ENCODE measurements around the gene PDCD2L.
"Not testable (repeated sequence)": the region's sequence is repeated elsewhere in the genome, so short reads cannot be mapped to it uniquely, and the experiment has no call there.

PDCD2L gene

DNA sequence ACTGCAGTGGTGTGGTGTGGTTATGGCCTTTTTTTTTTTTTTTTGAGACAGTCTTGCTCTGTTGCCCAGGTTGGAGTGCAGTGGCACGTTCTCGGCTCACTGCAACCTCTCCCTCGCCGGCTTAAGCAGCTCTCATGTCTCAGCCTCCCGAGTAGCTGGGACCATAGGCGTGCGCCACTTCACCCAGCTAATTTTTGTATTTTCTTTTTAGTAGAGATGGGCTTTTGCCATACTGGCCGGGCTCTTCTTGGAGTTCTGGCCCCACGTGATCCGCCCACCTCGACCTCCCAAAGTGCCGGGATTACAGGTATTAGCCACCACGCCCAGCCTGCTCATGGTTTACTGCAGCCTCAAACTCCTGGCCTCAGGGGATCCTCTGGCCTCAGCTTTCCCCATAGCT, 7.0 kb downstream of the PDCD2L start:
- no peak for FAIRE-seq
- no peak for DNase-seq (ENCODE audit: low spot score)

DNA sequence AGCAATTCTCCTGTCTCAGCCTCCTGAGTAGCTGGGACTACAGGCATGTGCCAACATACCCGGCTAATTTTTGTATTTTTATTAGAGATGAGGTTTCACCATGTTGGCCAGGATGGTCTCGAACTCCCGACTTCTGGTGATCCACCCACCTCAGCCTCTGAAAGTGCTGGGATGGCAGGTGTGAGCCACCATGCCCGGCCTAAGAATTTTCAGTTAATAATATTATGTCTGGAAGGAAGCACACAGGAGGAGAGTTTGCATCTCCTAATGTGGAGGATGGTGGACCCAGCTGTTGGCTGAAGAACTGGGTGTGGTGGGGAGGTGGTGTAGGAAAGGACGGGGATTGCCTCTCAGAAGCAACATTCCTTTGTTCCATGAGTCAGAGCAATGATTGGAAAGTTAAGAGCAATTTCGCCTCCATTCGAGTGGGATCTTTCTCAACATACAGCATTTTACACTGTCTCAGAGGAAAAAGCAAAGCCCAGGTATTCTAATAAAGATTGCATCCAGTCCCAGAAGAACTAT, 11.9 kb downstream of the PDCD2L start:
- FAIRE-seq = no peak
- DNase-seq (ENCODE audit: low spot score) = no peak

DNA sequence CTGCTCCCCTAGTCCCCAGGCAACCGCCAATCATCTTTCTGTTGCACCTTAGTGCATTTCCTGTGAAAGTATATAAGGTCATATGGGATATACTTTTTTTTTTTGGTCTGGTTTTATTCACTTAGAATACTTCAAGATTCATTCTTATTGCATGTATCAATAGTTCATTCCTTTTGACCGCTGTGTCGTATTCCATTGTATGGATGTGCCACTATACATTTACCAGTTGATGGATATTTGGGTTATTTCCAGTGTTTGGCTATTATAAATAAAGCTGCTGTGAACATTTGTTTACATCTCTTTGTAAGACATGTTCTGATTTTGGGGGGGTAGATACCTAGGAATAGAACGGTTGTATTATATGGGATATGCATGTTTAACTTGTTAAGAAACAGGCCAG, 14.1 kb downstream of the PDCD2L start:
- DNase-seq (ENCODE audit: low spot score) (no peak), FAIRE-seq (no peak)

DNA sequence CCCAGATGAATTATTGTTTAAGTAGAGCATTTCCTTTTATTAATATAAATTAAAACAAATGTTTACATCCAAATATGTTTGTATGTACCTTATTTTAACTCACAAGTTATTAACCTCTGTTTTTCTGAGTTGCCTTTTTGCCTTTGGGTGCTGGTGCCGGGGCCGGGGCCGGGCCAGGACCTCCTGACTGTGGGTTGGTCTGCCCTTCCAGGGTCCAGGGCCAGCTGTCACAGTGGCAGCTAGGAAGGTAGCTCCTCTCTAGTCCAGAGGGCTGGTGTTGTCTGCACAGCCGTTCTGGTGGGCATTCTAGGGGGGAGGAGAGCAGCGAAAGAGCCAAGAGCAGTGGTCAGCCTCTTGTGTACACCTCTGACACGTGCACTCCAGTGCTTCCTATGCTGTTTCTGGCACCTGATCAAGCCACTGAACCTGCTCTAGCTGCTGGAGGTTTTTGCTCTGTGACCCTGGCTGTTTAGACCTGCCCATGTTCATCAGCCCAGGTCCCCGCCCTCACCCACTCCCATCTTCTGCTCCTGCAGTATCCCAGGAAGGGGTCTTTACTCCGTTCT, 22.0 kb downstream of the PDCD2L start:
- no peak for DNase-seq (ENCODE audit: low spot score)
- no peak for FAIRE-seq

DNA sequence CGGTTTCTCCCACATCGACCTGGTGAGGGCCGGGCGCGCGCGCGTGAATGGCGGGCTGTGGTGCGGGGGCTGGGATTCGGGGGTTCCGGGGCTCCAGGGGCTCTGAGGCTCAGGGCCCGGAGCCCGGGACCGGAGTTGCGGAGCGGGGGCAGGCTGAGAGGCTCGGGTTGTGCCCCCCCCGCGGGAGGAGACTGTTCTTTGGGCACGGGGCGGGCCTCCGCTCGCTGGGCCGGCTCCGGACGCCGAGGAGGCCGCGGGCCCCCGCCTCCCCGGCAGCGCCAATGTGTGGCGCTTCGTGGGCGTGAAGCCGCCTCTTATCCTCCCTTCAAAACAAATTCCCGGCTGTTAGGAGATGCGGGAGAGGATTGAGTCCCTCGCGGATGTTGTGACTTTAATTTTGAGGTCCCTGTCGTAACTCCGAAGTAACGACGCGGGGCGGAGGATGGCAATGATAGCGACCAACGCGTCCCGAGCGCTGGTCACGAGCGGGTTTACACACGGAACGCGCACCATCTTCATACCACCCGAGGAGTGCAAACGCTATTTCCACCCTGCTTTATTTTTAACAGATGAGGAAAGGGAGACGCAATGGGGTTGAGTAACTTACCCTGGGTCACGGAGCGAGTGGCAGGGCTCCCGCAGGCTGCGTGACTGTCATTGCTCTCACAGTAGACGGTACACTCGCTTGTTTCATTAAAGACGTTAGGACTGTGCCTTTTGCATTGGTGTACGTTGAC, 24.5 kb downstream of the PDCD2L start:
- peak; percentile 70 for DNase-seq (ENCODE audit: low spot score)
- FAIRE-seq = no peak

DNA sequence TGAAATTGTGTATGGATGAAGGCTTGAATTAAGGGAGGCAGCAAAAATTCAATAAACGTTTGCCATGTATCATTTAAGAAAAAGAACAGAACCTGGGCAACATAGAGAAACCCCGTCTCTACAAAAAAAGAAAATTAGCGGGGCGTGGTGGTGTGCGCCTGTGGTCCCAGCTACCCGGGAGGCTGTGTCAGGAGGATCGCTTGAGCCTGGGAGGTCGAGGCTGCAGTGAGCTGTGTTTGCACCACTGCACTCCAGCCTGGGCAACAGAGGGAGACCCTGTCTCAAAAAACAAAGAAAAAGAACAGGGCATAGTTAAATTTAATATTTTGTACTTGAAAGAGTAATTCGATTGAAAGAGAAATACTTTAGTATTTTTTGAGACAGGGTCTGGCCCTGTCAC, 25.4 kb downstream of the PDCD2L start:
- DNase-seq (ENCODE audit: low spot score) (no peak), FAIRE-seq (no peak)

DNA sequence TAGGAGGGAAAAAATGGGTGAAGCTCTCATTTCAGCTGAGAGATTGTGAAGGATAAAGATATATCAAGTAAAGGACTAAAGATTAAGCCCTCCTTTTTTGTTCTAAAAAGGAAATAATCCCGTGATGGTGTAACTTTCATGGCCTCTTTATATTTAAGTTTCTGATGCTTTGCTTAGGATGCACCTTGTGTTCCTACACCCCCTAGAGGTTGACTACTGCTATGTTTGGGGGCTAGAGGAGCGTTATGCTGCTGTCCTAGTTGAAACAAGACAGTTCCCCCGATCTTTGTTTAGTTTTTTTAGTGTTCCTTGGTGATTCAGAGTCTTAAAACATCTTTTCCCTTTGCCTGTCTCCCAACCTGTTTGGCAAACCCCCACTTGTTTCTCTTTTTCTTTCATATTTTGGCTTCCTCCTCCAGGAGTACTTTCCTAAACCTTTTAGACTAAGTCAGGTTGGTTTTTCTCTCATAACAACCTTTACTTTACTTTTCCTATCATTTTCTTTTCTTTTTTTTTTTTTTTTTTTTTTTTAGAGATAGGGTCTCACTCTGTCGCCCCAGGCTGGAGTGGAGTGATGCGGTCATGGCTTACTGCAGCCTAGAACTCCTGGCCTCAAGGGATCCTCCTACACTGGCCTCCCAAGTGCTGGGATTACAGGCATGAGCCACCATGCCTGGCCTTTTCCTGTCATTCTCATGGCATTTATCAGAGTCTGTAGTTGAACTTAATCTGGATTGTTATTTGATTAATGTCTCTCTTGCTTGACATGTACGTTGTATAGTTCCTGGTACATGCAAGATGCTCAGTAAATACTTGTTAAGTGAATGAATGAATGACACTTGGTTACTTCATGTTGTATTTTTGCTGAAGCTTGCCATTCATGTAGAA, 26.8 kb downstream of the PDCD2L start:
- DNase-seq (ENCODE audit: low spot score) (peak; percentile 60), FAIRE-seq (no peak)

DNA sequence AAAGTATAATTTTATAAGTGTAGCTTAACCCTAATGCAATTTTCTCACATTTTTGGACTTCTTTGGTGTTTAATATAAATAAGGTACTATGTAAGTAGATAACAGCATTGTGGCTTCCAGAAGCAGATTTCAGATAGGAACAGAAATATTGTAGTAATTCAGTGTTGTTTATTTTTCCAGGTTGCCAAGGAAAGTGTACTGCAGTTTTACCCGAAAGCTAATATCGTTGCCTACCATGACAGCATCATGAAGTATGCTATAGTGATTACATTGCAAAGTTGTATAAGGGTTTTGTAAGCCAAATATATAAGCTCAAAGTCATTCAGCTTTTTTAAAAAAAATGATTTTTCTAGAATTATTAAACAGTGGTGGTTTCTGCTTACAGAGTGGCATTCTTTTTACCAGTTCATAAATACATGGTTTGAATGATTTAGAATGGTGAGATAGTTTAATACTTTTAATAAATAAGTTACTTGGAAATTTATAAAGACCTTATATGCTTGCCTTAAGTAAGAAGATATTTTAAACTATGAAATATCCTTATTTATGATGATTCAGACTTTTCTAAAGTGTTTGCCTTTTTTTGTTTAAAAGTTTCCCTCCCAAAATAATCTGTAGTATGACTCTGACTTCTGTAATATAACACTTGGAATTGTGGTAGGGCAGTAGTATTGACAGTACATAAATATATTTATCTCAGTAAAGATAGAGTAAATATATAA, 27.6 kb downstream of the PDCD2L start:
- no peak for DNase-seq (ENCODE audit: low spot score)
- FAIRE-seq = no peak

DNA sequence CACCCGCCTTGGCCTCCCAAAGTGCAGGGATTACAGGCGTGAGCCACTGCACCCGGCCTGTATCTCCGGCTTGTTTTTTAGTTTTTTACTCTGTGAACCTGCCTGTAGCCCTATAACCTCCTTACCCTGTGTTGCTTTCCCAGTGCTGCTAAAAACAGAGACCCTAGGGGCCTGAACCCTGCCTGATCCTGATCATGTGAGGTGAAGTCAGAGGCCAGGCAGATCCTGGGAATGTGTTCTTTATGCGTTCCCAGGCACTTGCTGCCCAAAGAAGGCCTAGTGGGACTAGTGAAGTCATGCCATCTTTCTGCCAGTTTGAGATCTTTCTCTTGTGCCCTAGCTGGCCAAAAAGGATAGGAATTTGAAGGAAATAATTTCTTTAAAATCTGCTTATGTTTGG, 28.6 kb downstream of the PDCD2L start:
- FAIRE-seq (no peak), DNase-seq (ENCODE audit: low spot score) (no peak)

DNA sequence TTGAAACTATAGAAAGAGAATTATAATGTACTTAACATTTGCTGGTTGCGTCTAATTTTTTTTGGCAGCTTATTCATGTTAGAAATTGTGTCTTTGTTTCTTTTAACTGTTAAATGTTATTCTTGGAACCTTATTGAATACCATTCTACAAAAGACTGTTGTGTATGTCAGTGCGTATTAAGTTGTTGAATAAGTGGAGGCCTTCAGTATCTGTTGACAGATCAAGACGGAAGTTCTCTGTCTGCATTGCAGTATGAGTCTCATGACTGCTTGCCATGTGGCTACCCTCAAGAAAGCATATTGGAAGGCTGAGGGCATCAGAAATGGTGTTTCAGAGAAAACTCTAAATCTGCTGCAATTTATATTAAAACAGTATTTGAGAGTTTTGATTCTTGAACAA, 32.5 kb downstream of the PDCD2L start:
- FAIRE-seq (no peak), DNase-seq (ENCODE audit: low spot score) (no peak)

DNA sequence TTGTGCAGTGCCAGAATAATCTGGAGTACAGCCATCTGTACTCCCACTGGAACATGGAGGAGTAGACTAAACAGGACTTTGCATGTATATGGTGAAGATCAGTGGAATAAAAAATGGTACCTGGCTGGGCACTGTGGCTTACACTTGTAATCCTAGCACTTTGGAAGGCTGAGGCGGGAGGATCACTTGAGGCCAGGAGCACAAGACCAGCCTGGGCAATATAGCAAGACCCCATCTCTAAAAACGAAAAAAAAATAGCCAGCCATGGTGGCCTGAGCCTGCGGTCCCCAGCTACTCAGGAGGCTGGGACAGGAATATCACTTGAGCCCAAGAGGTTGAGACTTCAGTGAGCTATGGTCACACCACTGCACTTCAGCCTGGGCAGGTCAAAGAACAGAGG, 44.0 kb downstream of the PDCD2L start:
- DNase-seq (ENCODE audit: low spot score) = no peak
- FAIRE-seq = no peak

DNA sequence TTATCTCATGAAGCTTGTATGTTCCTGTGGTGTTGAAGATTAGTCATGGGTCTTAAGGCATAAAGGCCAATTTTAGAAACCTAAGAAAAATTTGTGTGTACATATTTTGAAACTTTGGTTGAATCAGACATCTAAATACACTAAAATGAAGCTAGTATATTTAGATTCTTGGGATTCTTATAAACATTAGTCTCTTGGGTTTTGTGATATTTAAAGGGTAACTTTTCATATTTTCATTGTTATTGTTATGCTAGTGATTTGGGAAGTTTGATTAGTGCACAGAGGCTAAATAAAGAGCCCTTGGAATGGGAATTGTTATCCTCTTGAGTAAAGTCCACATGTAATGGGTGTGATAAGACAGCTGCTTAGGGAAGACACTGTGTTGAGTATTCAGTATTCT, 48.5 kb downstream of the PDCD2L start:
- no peak for FAIRE-seq
- no peak for DNase-seq (ENCODE audit: low spot score)

DNA sequence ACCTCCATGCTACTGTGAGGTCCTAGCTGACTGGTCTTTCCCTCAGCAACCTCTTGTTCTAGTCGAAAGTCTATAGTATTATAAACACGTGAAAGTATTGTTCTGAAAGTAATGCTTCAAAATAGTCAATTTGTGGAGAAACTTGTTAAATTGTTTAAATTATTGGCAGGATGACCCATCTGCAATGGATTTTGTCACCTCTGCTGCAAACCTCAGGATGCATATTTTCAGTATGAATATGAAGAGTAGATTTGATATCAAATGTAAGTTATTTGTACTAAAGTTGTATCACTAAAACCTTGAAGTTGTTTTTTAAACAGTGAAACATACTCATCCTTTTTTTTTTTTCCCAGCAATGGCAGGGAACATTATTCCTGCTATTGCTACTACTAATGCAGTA, 49.9 kb downstream of the PDCD2L start:
- no peak for DNase-seq (ENCODE audit: low spot score)
- no peak for FAIRE-seq

DNA sequence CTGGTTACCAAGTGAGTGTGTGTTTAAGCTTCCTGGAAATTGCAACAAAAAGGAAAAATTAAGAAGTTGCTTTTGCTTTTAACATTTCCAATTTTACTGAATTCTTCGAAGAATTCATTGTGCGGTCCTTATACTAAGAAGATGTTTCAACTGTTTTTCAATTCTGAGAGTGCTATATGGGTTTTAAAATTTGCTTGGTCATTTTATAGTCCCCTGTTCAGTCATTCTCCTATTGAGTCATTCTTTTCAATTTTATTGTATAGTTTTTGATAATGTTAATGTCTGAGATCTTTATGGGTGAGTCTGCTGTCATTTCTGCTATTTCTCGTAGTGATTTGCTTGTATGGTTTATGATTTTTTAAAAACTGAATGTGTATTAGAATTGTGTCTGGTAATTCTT, 50.5 kb downstream of the PDCD2L start:
- DNase-seq (ENCODE audit: low spot score) (no peak), FAIRE-seq (no peak)

DNA sequence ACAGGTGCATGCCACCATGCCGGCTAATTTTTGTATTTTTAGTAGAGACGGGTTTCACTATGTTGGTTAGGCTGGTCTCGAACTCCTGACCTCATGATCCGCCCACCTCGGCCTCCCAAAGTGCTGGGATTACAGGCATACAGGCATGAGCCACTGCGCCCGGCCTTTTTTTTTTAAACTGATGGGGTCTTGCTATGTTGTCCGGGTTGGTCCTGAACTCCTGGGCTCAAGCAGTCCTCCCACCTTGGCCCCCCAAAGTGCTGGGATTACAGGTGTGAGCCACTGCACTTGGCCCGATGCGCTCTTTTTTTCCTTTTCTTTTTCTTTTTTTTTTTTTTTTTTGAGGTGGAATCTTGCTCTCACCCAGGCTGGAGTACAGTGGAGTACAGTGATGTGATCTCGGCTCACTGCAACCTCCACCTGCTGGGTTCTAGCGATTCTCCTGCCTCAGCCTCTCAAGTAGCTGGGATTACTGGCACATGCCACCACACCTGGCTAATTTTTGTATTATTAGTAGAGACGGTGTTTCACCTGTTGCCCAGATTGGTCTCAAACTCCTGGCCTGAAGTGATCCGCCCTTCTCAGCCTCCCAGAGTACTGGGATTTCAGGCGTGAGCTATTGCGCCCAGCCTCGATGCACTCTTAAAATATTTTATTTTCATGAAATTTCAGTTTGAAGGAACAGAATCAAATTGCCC, 51.7 kb downstream of the PDCD2L start:
- DNase-seq (ENCODE audit: low spot score); FAIRE-seq: not testable (repeated sequence)

DNA sequence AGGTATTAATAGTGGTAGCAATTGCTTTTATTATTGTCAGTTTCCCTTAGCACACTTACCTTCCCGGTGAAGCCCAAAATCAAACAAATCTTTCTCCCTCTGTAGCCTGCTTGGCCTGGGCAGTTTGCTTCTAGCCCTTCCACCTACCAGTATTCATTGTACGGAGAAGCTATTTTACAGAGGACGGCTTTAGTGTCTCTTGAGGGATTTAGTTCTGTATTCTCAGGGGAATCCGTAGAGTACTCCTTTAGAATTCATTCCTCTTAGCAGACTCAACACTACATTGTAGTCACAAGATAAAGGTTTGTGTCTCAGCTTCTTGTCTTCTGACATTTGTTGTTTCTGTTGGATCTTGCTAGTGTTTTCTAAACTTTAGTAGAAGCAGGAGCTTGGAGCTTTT, 53.2 kb downstream of the PDCD2L start:
- no peak for DNase-seq (ENCODE audit: low spot score)
- FAIRE-seq = no peak

DNA sequence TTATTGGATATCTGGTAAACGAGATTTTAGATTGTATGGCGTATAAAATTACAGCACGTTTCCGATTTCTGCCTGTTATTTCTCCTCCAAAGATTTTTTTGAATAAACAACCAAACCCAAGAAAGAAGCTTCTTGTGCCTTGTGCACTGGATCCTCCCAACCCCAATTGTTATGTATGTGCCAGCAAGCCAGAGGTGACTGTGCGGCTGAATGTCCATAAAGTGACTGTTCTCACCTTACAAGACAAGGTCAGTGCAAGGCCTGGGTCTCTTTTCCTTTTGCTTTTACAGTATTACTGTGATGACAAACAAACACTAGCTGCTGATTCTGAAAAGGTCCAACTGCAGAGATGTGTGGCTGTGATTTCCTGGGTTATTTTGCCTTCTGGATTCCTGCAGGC, 54.5 kb downstream of the PDCD2L start:
- FAIRE-seq (no peak), DNase-seq (ENCODE audit: low spot score) (no peak)

DNA sequence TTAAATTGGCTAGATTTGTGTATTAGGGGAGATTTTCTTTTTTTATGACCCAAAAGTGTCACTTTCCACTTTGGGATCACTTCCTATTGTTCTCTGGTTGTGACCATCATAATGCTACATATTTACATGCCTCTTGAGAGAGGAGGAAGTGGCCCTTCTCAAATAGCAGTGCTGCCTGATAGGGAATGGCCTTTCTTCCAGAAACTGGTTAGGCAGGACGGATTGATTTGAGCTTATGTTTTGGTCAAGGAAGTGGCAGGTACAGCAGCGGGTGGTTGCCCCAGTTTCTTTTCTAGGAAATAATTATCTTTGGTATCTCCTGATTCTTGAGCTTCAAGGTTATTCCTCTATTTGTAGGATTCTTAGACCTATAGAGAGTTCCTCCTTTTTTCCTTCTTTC, 55.4 kb downstream of the PDCD2L start:
- FAIRE-seq (no peak), DNase-seq (ENCODE audit: low spot score) (no peak)

DNA sequence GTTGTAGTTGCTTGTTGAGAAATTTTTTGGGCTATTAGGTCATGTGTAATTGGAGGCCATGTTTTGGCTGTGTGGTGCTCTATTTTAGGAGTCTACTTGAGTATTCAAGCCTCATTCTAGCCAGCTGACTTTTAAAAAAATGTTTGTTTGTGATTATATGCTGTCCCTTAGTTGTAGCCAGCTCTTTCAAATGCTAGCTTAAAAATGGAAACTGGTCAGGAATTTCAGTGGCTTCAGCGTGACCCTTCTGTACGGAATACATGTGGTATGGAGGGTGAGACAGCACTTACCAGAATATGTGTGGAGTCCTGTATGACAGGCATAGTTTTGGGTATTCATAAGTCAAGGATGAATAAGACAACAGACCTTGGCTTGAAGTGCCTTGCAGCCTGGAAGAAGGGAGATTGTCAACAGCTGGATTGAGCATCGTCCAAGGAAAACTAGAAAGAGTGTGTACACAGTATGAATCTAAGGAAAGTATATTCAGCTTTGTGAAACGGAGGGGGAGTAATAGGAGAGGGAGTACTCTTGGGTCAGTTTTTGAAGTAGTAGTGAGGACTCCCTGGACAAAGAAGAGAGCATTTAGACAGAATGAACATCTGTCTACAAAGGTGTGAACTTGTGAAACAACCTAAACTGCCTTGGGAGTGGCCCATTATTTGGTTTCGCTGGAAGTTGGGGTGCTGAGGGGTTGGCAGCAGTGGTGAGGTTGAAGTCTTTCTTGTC, 57.3 kb downstream of the PDCD2L start:
- FAIRE-seq (no peak), DNase-seq (ENCODE audit: low spot score) (no peak)

DNA sequence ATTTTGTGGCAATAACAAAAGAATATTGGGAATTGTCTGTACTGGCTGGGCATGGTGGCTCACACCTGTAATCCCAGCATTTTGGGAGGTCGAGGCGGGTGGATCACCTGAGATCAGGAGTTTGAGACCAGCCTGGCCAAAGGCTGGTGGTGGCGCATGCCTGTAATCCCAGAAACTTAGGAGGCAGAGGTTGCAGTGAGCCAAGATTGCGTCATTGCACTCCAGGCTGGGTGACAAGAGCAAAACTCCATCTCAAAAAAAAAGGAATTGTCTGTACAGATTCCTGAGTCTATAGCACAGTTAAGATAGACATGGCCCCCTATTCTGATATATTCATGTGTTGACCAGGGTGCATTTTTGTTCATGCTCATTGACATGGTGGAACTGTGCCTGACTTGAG, 60.6 kb downstream of the PDCD2L start:
- FAIRE-seq; DNase-seq (ENCODE audit: low spot score): not testable (repeated sequence)
